HG03045 (cell line): ENCODE results near the gene DAGLA.
A peak's percentile ranks its signal among the peaks of the same experiment; 100 is the strongest.

ENCODE experiments used
- ATAC-seq: cut with Tn5 transposase; IDR thresholded peaks from one replicate; pipeline ENCODE4 v1.9.1; 2021; ENCODE audit warnings: mild to moderate bottlenecking, moderate library complexity; ENCODE audit not compliant: unreplicated experiment

DAGLA gene

GRCh38 chr11:61778357-61778886 lies 98.2 kb downstream of the DAGLA start:
- no peak for ATAC-seq

- no peak for ATAC-seq
These were observed 98.9 kb downstream of the DAGLA start for GRCh38 chr11:61778920-61779650.

GRCh38 chr11:61779666-61780525 lies 99.7 kb downstream of the DAGLA start:
- no peak for ATAC-seq

GRCh38 chr11:61780581-61781162 lies 100.5 kb downstream of the DAGLA start:
- ATAC-seq = no peak

DNA sequence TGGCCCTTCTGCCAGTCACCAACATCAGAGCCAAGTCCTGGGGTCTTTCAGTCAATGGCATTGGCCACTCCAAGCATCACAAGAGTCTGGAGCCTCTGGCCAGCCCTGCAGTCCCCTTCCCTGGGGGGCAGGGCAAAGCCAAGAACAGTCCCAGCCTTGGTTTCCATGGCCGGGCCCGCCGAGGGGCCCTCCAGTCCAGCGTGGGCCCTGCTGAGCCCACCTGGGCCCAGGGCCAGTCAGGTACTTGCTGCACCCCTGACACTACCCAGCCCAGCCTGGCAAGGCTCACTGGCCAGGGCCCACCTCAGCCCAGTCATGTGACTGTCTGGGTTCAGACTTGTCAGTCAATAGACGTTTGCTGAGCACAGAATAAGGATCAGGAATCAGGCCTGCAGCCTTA lies 101.4 kb downstream of the DAGLA start:
- no peak for ATAC-seq

DNA sequence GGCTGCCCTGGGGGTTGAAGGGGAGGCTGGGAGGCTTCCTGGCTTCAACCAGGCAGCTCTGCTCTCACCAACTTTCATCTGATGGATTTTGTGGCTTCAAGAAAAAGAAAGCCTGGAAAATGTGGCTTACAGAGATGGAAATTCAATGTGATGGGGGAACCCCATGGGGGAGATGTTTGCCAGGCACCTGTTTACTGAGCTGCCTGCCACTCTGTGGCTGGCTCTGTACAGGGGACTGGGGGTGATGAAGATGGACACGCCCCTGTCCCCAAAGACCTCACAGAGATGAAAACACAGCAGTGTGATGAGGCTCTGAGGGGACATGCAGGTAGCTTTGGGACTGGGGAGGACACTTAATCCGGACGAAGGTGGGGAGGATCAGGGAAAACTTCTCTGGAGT lies 102.1 kb downstream of the DAGLA start:
- ATAC-seq = no peak

DNA sequence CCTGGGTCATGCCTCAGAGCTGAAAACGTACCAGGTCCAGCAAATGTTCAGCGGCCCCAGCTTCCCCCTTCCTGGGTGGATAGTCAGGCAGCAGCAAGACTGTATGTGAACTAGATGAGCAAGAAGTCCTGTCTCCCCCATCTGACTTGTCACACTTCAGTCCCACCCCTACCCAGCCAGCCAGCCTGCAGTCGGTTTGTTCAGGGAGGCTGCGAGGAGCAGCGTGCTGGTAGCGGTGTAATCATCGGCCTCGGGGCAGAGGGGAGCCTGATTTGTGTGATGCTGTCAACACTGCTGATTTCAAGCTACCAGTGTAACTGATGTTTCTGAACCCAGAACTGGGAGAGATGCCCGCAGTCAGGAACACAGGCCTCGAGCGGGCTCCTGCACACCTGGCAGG lies 102.7 kb downstream of the DAGLA start:
- ATAC-seq = no peak

- ATAC-seq = no peak
These were observed 103.7 kb downstream of the DAGLA start for GRCh38 chr11:61783717-61784505.

DNA sequence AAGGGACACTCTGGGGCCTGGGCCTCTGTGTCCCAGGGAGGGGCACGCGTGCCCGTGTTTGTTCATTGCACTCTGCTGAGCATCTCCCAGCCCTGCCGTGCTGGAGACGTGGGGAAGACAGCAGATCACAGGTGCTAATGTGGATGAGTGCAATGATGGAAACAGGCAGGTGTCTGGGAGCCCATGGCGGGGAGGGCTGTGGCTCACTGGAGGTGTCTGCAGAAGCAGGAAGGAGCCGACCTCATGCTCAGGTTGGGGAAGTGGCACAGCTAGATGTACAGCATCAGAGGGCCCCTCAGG lies 104.3 kb downstream of the DAGLA start:
- no peak for ATAC-seq

GRCh38 chr11:61785837-61786402 lies 105.7 kb downstream of the DAGLA start:
- no peak for ATAC-seq

- ATAC-seq = no peak
These were observed 107.8 kb downstream of the DAGLA start for GRCh38 chr11:61787928-61788491.

DNA sequence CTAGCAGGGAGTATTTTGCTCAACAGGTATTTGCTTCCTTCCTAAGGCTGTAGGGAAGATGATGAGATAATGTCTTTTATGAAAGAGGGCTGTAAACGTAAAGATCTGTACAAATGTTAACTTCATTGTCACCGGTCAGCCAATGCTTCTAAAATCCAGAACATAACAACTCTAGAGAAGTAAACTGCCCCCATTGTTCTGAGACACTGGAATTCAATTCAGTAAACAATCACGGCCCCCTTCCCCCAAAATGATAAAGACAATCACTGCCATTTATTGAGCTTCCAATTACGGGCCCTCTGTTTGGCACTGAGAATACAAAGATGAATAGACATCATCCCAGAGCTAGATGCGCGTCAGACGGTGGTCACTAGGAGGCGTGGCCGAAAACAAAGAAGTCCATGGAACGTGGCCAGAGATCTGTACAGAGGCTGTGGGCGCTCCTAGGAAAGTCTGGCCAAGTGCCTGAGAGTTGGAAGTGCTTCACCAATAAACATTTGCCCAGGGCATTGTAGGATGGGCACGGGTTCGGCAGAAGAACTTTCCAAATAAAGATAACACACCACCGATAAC lies 111.6 kb downstream of the DAGLA start:
- ATAC-seq = peak; percentile 17

- ATAC-seq = peak; percentile 86
These were observed 112.3 kb downstream of the DAGLA start, which contains the start of the genes FEN1 and TMEM258 for GRCh38 chr11:61792310-61793082. Gene FEN1 (plus strand): TSS chr11:61792911. CDS start chr11:61795362, 2,451 bp downstream. Gene TMEM258 (minus strand): TSS chr11:61792599. CDS start chr11:61792558, 41 bp downstream.

DNA sequence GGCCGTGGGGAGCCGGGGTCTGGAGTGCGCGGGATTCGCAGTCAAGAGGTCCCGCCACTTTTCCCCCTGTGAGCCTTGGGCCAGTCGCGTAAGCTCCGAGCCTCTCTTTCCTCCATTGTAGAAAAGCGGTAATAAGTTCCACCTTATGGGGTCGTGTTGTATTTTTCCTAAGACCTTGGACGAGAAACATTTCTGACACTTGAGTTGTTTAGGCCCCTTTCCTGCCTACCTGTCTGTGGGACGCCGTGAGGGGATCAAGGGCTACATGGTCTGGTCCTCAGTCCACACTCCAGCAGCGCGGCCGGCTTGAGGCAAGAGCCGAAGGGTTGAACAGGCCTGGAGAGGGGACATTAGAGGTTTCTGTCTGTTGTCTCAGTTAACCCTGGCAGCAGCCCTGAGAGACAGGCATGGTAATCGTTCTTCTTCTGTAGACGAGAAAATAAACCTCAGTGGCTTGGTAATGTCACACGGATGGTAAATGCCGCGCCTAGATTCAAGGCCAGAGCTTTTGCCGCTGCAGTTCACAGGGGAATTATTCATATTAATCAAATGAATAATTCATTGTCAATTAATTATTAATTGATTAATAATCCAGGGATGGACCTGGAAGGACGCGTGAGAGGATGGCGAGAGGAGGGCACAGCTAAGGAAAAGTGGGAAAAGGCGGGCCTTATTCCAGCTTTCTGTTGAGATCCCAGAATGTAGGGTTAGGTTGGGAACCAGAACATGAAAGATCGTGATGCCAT lies 113.1 kb downstream of the DAGLA start:
- ATAC-seq = no peak

- no peak for ATAC-seq
These were observed 113.6 kb downstream of the DAGLA start for GRCh38 chr11:61793829-61794204.

DNA sequence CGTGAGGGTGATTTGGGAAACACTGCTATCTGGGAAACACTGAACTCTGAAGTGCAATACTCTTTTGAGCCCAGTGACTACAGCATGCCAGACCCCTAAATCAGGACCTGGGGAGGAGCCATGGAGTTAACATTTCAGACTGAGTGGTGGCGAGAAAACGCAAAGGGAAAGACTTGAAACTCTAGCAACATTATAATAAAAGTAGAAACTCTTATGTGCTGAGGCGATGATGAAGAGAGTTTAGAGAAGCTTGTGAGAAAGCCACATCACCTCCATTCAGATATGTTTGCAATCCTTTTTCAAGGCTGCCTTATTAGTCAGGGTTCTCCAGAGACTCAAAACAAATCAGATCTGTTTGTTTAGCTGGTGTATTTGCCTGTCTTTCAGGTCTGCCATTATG lies 114.4 kb downstream of the DAGLA start:
- no peak for ATAC-seq

DNA sequence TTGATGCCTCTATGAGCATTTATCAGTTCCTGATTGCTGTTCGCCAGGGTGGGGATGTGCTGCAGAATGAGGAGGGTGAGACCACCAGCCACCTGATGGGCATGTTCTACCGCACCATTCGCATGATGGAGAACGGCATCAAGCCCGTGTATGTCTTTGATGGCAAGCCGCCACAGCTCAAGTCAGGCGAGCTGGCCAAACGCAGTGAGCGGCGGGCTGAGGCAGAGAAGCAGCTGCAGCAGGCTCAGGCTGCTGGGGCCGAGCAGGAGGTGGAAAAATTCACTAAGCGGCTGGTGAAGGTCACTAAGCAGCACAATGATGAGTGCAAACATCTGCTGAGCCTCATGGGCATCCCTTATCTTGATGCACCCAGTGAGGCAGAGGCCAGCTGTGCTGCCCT lies 115.3 kb downstream of the DAGLA start:
- ATAC-seq = no peak

DNA sequence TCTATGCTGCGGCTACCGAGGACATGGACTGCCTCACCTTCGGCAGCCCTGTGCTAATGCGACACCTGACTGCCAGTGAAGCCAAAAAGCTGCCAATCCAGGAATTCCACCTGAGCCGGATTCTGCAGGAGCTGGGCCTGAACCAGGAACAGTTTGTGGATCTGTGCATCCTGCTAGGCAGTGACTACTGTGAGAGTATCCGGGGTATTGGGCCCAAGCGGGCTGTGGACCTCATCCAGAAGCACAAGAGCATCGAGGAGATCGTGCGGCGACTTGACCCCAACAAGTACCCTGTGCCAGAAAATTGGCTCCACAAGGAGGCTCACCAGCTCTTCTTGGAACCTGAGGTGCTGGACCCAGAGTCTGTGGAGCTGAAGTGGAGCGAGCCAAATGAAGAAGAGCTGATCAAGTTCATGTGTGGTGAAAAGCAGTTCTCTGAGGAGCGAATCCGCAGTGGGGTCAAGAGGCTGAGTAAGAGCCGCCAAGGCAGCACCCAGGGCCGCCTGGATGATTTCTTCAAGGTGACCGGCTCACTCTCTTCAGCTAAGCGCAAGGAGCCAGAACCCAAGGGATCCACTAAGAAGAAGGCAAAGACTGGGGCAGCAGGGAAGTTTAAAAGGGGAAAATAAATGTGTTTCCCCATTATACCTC lies 115.8 kb downstream of the DAGLA start:
- ATAC-seq = no peak
